Thyroid gland (tissue), 4 donors: ENCODE measurements around the gene SELENBP1.

Experiments
- POLR2A ChIP-seq, 2 donors: fragments of 450-650 bp; IDR thresholded peaks; one replicate each; pipeline ENCODE4 v1.6.1; 2017; ENCODE audit warnings: antibody characterized with exemption in 2 of 2, mild to moderate bottlenecking in 2 of 2, moderate library complexity in 1 of 2
- TF ChIP-seq, protein P1 (sequence below), 6 experiments: fragments of 200-600 bp in 3 of 6; fragments of 450-650 bp in 3 of 6; sonication (generic) in 3 of 6; IDR thresholded peaks; one replicate each; pipeline ENCODE4 v1.5.1; 2016 to 2019; ENCODE audit warnings: antibody characterized with exemption in 6 of 6, mild to moderate bottlenecking in 2 of 6, inconsistent platforms in 1 of 6, moderate library complexity in 1 of 6

DNA sequence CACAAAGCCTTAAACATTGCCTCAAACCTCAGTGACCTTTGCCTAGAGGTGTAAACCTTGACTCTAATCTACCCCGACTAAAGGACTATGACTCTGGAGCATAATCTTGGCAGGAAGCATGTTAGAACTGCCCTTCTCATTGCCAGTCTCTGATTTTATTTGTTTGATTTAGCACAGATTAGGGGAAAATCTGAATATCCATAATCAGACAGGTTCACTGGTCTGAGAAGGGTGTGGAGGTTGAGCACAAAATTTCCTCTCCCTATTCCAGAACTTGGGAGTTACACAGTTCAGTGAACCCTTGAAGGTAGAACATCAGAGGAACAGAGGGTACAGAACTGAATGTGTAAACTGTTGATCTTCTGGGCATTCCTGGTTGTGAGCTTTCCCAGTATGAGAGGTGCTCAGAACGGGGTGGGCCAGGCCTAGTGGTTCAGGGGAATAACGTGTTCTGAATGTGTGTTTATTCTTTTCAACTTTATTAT, 18.6 kb upstream of the SELENBP1 start:
- TF ChIP-seq POLR2A (IDR thresholded peaks at IDR 0.05): no peak
- TF ChIP-seq, protein P1, sequence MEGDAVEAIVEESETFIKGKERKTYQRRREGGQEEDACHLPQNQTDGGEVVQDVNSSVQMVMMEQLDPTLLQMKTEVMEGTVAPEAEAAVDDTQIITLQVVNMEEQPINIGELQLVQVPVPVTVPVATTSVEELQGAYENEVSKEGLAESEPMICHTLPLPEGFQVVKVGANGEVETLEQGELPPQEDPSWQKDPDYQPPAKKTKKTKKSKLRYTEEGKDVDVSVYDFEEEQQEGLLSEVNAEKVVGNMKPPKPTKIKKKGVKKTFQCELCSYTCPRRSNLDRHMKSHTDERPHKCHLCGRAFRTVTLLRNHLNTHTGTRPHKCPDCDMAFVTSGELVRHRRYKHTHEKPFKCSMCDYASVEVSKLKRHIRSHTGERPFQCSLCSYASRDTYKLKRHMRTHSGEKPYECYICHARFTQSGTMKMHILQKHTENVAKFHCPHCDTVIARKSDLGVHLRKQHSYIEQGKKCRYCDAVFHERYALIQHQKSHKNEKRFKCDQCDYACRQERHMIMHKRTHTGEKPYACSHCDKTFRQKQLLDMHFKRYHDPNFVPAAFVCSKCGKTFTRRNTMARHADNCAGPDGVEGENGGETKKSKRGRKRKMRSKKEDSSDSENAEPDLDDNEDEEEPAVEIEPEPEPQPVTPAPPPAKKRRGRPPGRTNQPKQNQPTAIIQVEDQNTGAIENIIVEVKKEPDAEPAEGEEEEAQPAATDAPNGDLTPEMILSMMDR (IDR thresholded peaks at IDR 0.05): no peak
